Loucy (cell line): ENCODE data around the gene VILL.

Source experiments
- H2AFZ ChIP-seq: fragments of 200-600 bp; sonication (generic); 2 replicates; pipeline ENCODE4 v1.6.0; 2016; ENCODE audit warnings: antibody characterized with exemption, mild to moderate bottlenecking, low read length, moderate library complexity
- H3F3A ChIP-seq: fragments of 200-600 bp; 2 replicates; pipeline ENCODE4 v1.6.0; 2016; ENCODE audit warnings: antibody characterized with exemption, low read depth, mild to moderate bottlenecking
- H3K27me3 ChIP-seq: fragments of 200-600 bp; sonication (generic); 2 replicates; pipeline ENCODE4 v1.6.1; 2014; ENCODE audit warnings: low read length, mild to moderate bottlenecking; ENCODE audit not compliant: insufficient read depth, poor library complexity, severe bottlenecking
- H3K36me3 ChIP-seq: fragments of 200-600 bp; sonication (generic); 2 replicates; pipeline ENCODE4 v1.6.1; 2016; ENCODE audit warnings: low read length; ENCODE audit not compliant: insufficient read depth
- H3K4me1 ChIP-seq: fragments of 200-600 bp; sonication (generic); 2 replicates; pipeline ENCODE4 v1.5.1; 2014; ENCODE audit warnings: low read length, mild to moderate bottlenecking; ENCODE audit not compliant: insufficient read depth, poor library complexity, severe bottlenecking
- H3K4me2 ChIP-seq: fragments of 200-600 bp; sonication (generic); 2 replicates; pipeline ENCODE4 v1.6.0; 2014; ENCODE audit warnings: antibody characterized with exemption, low read length, low read depth, mild to moderate bottlenecking; ENCODE audit not compliant: poor library complexity, severe bottlenecking
- H3K4me3 ChIP-seq: fragments of 200-600 bp; sonication (generic); 2 replicates; pipeline ENCODE4 v1.5.1; 2014; ENCODE audit warnings: low read length, mild to moderate bottlenecking, mixed read lengths; ENCODE audit not compliant: poor library complexity, severe bottlenecking
- H3K79me2 ChIP-seq: fragments of 200-600 bp; sonication (generic); 2 replicates; pipeline ENCODE4 v1.6.1; 2014; ENCODE audit warnings: low read length; ENCODE audit not compliant: insufficient read depth
- H3K9ac ChIP-seq: fragments of 200-600 bp; sonication (generic); 2 replicates; pipeline ENCODE4 v1.6.0; 2014; ENCODE audit warnings: mild to moderate bottlenecking, low read depth, low read length, moderate library complexity; ENCODE audit not compliant: poor library complexity, severe bottlenecking
- H3K9me2 ChIP-seq: fragments of 200-600 bp; sonication (generic); replicated peaks from 2 replicates; pipeline ENCODE4 v1.6.1; 2016; ENCODE audit warnings: low read depth, low read length, mixed read lengths
- H3K9me3 ChIP-seq: fragments of 200-600 bp; sonication (generic); 2 replicates; pipeline ENCODE4 v1.6.1; 2014; ENCODE audit warnings: mild to moderate bottlenecking, antibody characterized with exemption, low read length, low read depth; ENCODE audit not compliant: insufficient read depth
- H4K20me1 ChIP-seq: fragments of 200-600 bp; sonication (generic); 2 replicates; pipeline ENCODE4 v1.6.0; 2014; ENCODE audit warnings: antibody characterized with exemption, low read length, mild to moderate bottlenecking; ENCODE audit not compliant: insufficient read depth, poor library complexity, severe bottlenecking
- EZH2phosphoT487 ChIP-seq: fragments of 200-600 bp; IDR thresholded peaks from 2 replicates; pipeline ENCODE4 v1.6.1; 2018; ENCODE audit warnings: antibody characterized with exemption, mild to moderate bottlenecking, moderate library complexity, borderline replicate concordance
- TF ChIP-seq, protein P1 (sequence below): fragments of 200-600 bp; sonication (generic); conservative IDR thresholded peaks from 2 replicates; pipeline ENCODE4 v1.5.1; 2014; ENCODE audit warnings: mild to moderate bottlenecking, antibody characterized with exemption, low read length

The VILL gene

DNA sequence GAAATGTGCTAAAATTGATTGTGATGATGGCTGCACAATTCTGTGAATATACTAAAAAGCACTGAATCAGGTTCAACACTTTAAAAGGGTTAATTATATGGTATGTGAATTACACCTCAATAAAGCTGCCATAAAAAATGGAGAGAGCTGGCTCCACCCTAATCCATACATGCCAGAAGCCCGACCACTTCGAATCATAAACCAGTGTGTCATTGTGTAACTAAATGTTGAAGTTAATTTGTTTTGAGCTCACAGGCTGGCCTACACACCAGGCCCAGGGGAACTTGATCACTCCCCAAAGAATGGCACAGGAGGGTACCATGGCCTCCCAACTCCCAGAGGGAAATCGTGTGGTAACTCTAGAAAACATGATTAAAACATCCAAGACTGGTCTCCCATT lies 24.9 kb downstream of the VILL start:
- H2AFZ ChIP-seq: no peak overlapping the region
- no peak overlapping the region for H3K4me2 ChIP-seq
- H3K9me2 ChIP-seq: no peaks in the 10 kb centered on the region
- no peak overlapping the region for H3K4me3 ChIP-seq
- H3K36me3 ChIP-seq: no peaks in the 10 kb centered on the region
- H3K4me1 ChIP-seq: no peaks in the 10 kb centered on the region
- H3K79me2 ChIP-seq: no peaks in the 10 kb centered on the region
- H3K9ac ChIP-seq: no peak overlapping the region
- no peaks in the 10 kb centered on the region for H3K9me3 ChIP-seq
- H3K27me3 ChIP-seq: no peaks in the 10 kb centered on the region
- no peak for TF ChIP-seq EZH2phosphoT487
- TF ChIP-seq, protein P1, sequence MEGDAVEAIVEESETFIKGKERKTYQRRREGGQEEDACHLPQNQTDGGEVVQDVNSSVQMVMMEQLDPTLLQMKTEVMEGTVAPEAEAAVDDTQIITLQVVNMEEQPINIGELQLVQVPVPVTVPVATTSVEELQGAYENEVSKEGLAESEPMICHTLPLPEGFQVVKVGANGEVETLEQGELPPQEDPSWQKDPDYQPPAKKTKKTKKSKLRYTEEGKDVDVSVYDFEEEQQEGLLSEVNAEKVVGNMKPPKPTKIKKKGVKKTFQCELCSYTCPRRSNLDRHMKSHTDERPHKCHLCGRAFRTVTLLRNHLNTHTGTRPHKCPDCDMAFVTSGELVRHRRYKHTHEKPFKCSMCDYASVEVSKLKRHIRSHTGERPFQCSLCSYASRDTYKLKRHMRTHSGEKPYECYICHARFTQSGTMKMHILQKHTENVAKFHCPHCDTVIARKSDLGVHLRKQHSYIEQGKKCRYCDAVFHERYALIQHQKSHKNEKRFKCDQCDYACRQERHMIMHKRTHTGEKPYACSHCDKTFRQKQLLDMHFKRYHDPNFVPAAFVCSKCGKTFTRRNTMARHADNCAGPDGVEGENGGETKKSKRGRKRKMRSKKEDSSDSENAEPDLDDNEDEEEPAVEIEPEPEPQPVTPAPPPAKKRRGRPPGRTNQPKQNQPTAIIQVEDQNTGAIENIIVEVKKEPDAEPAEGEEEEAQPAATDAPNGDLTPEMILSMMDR: no peak
- H3F3A ChIP-seq: no peaks in the 10 kb centered on the region
- H4K20me1 ChIP-seq: no peaks in the 10 kb centered on the region

DNA sequence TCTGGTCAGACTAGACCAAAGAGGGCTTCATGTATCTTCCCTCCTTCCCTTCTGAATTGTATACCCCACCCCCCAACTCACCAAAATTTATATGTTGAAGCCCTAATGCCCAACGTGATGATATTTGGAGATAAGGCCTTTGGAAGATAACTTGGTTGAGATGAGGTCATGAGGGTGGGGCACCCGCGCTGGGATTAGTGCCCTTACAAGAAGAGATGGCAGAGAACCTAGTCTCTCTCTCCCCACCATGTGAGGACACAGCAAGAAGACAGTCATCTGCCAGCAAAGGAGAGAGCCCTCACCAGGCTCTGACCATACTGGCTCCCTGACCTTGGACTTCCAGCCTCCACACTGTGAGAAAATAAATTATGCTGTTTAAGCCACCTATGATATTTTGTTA lies 25.4 kb downstream of the VILL start:
- no peak for TF ChIP-seq EZH2phosphoT487
- TF ChIP-seq, protein P1: no peak
- Histone ChIP-seq H3F3A (no peaks in the 10 kb centered on the region), H4K20me1 (no peaks in the 10 kb centered on the region), H2AFZ (no peak overlapping the region), H3K9ac (no peak overlapping the region), H3K27me3 (no peaks in the 10 kb centered on the region), H3K4me2 (no peak overlapping the region), H3K79me2 (no peaks in the 10 kb centered on the region), H3K4me1 (no peaks in the 10 kb centered on the region), H3K36me3 (no peaks in the 10 kb centered on the region), H3K4me3 (no peak overlapping the region), H3K9me3 (no peaks in the 10 kb centered on the region), H3K9me2 (no peaks in the 10 kb centered on the region)

DNA sequence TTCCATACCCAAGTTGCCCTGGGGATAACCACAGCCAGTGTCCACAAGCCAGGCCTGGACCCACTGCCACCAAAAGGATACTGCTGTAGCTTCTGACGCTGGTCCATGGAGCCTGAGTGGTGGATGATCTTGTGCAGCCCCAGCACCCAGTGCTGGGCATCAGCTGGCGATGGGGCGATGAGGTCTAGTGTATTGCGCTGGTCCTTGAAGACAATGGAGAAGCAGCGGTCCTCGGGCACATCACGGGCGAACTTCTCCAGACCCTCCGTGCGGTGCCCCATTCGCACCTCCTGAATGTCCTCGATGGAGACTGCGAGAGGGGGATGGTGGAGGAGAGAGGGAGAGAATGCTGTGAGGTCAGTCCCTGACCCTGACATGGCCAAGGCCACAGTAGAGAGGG lies 25.8 kb downstream of the VILL start:
- no peaks in the 10 kb centered on the region for H3K27me3 ChIP-seq
- H3K36me3 ChIP-seq: no peaks in the 10 kb centered on the region
- no peak overlapping the region for H3K9ac ChIP-seq
- no peaks in the 10 kb centered on the region for H3K4me1 ChIP-seq
- H3K9me3 ChIP-seq: no peaks in the 10 kb centered on the region
- TF ChIP-seq, protein P1: no peak
- no peak for TF ChIP-seq EZH2phosphoT487
- H4K20me1 ChIP-seq: no peaks in the 10 kb centered on the region
- no peaks in the 10 kb centered on the region for H3K79me2 ChIP-seq
- H3F3A ChIP-seq: no peaks in the 10 kb centered on the region
- H3K9me2 ChIP-seq: no peaks in the 10 kb centered on the region
- no peak overlapping the region for H2AFZ ChIP-seq
- H3K4me3 ChIP-seq: no peak overlapping the region
- H3K4me2 ChIP-seq: no peak overlapping the region
